Peyer's patch (tissue), 4 donors: ENCODE data around the gene FMNL2. TPM values are rescaled to one million over a fixed set of nuclear protein-coding genes. Genes with fewer than 3 reads are reported as not detected.

ENCODE experiments used
- DNase-seq, 3 donors: peaks; one replicate each; pipeline ENCODE4 v3.0.0-alpha.2; 2017 to 2019
- H3K27ac ChIP-seq, 4 donors: fragments of 200-600 bp; sonication (generic); one replicate each; pipeline ENCODE4 v1.5.1; 2016 to 2019
- H3K27me3 ChIP-seq, 2 donors: fragments of 200-600 bp; sonication (generic); one replicate each; pipeline ENCODE4 v1.5.1; 2019
- H3K36me3 ChIP-seq, 3 donors: fragments of 200-600 bp; sonication (generic); one replicate each; pipeline ENCODE4 v1.5.1; 2016 to 2019
- H3K4me1 ChIP-seq, 4 donors: fragments of 200-600 bp; sonication (generic); one replicate each; pipeline ENCODE4 v1.5.1; 2016 to 2019
- H3K4me3 ChIP-seq, 4 donors: fragments of 200-600 bp; sonication (generic); 1 replicate in 3 of 4; 2 replicates in 1 of 4; pipeline ENCODE4 v1.5.1; 2016 to 2019; ENCODE audit warnings: mild to moderate bottlenecking in 1 of 4
- H3K9me3 ChIP-seq, 4 donors: fragments of 200-600 bp; sonication (generic); one replicate each; pipeline ENCODE4 v1.5.1; 2016 to 2019; ENCODE audit warnings: mild to moderate bottlenecking in 1 of 4
- POLR2A ChIP-seq, 2 donors: fragments of 450-650 bp; IDR thresholded peaks; one replicate each; pipeline ENCODE4 v1.5.1; 2017; ENCODE audit warnings: antibody characterized with exemption in 2 of 2, mild to moderate bottlenecking in 2 of 2, moderate library complexity in 2 of 2
- total RNA-seq, 4 donors: library from RNA; depleted of rRNA; stranded (reverse); fragments of >200 nt; gene quantifications; one replicate each; pipeline ENCODE4 v1.1.0, GENCODE V29; 2016
- TF ChIP-seq, protein P1 (sequence below), 6 experiments: fragments of 450-650 bp in 4 of 6; fragments of 200-600 bp in 2 of 6; sonication (generic) in 1 of 6; IDR thresholded peaks; one replicate each; pipeline ENCODE4 v1.5.1; 2017 to 2019; ENCODE audit warnings: antibody characterized with exemption in 6 of 6, mild to moderate bottlenecking in 3 of 6, moderate library complexity in 1 of 6

FMNL2 gene
- total RNA-seq, 4 donors from 2014 or later, result 7.5 to 52.0 (median 17.1) TPM

DNA sequence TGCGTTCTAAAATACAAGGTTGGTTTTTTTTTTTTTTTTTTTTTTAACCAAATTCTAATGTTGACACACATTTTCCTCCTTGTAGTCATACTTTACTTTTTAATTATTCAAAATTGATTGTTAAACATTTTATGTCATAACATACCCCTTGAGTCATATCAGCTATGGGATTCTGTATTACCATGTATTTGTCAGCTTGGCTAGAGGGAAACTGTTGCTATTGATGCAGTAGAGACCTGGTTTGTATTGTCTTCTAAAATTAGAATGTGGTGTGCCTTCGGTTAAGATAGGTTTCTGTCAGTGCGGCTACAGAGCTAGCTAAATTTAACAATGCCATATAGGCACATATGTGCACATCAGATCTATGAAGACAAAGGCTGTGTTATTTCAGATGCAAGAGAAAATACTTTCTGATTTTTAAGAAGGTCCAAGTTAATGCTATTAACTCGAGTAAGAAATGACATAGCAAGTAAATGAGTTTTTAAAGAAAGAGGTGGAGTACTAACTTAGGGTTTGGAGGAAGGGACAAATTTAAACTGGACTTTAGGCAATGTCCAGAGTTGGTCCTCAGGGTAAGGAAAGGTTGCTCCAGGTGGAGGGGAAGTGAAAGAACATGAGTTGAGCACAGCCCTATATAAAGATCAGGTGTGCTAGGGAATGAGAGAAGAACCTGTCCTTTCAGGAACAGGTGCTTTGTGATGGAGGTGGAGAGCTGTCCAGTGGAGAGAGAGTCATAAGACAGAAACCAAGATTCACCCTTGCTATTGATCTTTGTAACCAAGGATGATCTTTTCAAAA, 230.0 kb downstream of the FMNL2 start:
- no peak for DNase-seq
- H3K27me3 ChIP-seq, result no peaks in the 10 kb centered on the region
- H3K9me3 ChIP-seq, result no peaks in the 10 kb centered on the region
- no peak overlapping the region for H3K27ac ChIP-seq
- no peaks in the 10 kb centered on the region for H3K36me3 ChIP-seq
- no peak overlapping the region for H3K4me3 ChIP-seq
- H3K4me1 ChIP-seq, result no peaks in the 10 kb centered on the region
- TF ChIP-seq, protein P1, sequence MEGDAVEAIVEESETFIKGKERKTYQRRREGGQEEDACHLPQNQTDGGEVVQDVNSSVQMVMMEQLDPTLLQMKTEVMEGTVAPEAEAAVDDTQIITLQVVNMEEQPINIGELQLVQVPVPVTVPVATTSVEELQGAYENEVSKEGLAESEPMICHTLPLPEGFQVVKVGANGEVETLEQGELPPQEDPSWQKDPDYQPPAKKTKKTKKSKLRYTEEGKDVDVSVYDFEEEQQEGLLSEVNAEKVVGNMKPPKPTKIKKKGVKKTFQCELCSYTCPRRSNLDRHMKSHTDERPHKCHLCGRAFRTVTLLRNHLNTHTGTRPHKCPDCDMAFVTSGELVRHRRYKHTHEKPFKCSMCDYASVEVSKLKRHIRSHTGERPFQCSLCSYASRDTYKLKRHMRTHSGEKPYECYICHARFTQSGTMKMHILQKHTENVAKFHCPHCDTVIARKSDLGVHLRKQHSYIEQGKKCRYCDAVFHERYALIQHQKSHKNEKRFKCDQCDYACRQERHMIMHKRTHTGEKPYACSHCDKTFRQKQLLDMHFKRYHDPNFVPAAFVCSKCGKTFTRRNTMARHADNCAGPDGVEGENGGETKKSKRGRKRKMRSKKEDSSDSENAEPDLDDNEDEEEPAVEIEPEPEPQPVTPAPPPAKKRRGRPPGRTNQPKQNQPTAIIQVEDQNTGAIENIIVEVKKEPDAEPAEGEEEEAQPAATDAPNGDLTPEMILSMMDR (IDR thresholded peaks at IDR 0.05), result no peak
- no peak for TF ChIP-seq POLR2A (IDR thresholded peaks at IDR 0.05)

DNA sequence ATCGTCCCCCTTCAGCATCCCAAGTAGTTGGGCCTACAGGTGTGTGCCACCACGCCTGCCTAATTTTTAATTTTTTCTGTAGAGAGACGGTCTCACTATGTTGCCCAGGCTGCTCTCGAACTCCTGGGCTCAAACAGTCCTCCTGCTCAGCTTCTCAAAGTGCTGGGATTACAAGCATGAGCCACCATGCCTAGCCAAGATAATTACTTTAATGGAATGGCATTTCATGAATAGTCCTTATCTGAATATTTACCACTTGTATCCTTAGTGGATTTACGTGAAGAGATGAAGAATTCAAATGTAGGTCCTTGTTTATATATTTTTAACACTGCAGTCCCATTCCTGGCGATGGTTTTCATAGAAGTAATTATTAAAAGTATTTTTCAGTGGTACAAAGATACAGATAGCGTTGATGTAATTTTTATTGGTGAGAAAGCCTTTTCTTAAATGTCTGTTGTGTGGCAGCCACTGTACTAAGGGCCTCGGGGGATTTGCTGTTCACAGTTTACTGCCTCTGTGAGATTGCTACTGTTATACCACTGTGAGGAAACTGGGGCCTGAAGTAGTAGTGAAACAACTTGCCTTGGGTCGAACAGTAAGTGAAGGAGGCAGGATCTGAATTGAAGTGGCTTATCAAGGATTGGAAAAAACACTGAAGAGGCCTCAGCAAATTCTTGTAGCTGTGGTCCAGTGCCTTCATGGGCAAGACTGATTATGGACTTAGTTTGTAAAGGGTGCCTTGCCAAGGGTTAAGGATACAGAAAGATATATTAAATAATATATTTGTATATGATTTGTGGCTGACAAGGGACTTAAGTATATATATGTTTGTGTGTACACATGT, 231.1 kb downstream of the FMNL2 start:
- no peaks in the 10 kb centered on the region for H3K27me3 ChIP-seq
- DNase-seq, result no peak
- H3K36me3 ChIP-seq, result no peaks in the 10 kb centered on the region
- TF ChIP-seq, protein P1 (IDR thresholded peaks at IDR 0.05), result no peak
- TF ChIP-seq POLR2A (IDR thresholded peaks at IDR 0.05), result no peak
- no peak overlapping the region for H3K27ac ChIP-seq
- no peak overlapping the region for H3K4me3 ChIP-seq
- H3K9me3 ChIP-seq, result no peaks in the 10 kb centered on the region
- no peaks in the 10 kb centered on the region for H3K4me1 ChIP-seq

DNA sequence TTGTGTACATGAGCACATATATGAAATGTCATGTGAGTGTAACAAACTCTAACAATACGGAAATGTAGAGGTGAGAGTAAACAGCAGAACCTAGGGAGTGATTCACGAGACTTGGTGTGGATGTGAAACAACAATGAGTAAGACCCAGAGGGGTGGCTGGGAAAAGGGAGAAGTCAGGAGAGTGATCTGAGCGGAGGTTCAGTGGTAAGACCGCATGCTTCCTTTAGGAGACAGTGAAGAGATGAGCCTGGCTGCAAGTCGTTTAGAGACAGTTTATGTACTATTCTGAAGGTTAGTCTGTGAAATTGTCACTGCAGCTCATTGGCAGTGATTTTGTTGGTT, 231.7 kb downstream of the FMNL2 start:
- Histone ChIP-seq H3K36me3 (no peaks in the 10 kb centered on the region), H3K4me3 (no peak overlapping the region), H3K4me1 (no peaks in the 10 kb centered on the region), H3K27me3 (no peaks in the 10 kb centered on the region), H3K9me3 (no peaks in the 10 kb centered on the region), H3K27ac (no peak overlapping the region)
- TF ChIP-seq, protein P1 (IDR thresholded peaks at IDR 0.05), result no peak
- no peak for TF ChIP-seq POLR2A (IDR thresholded peaks at IDR 0.05)
- no peak for DNase-seq

DNA sequence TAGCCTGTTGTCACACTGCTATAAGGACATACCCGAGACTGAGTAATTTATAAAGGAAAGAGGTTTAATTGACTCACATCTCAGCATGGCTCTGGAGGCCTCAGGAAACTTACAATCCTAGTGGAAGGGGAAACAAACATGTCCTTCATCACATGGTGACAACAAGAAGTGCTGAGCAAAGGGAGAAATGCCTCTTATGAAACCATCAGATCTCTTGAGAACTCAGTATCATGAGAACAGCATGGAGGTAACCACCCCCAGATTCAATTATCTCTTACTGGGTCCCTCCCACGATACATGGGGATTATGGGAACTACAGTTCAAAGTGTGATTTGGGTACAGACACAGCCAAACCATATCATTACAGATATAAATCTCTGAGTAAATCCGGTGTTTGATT, 233.6 kb downstream of the FMNL2 start:
- H3K27me3 ChIP-seq, result no peaks in the 10 kb centered on the region
- DNase-seq, result no peak

DNA sequence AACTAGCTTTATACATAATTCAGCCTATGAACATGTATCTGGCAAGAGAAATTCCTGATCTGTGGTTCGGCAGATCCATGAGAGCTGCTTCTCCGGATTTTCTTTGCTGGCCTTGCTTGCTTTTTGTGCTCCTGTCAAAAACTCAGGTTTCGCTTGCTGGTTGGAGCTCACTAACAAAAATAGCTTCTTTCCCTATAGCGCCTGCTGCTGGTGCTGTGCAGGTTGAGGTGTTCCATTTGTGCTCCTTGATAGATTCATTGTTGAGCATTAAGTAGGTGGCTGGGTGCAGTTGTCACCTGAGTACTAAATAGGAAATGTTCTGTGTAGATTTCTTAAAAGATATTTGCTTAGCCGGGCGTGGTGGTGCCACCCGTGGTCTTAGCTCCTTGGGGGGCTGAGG, 234.2 kb downstream of the FMNL2 start:
- TF ChIP-seq POLR2A (IDR thresholded peaks at IDR 0.05), result no peak
- TF ChIP-seq, protein P1 (IDR thresholded peaks at IDR 0.05), result no peak
- no peak overlapping the region for H3K27ac ChIP-seq
- DNase-seq, result no peak
- H3K36me3 ChIP-seq, result no peaks in the 10 kb centered on the region
- H3K27me3 ChIP-seq, result no peaks in the 10 kb centered on the region
- H3K9me3 ChIP-seq, result no peaks in the 10 kb centered on the region
- no peaks in the 10 kb centered on the region for H3K4me1 ChIP-seq
- H3K4me3 ChIP-seq, result no peak overlapping the region

More for the DNA sequence above, 233.6 kb downstream of the FMNL2 start:
- Histone ChIP-seq H3K27ac (no peak overlapping the region), H3K4me3 (no peak overlapping the region), H3K9me3 (no peaks in the 10 kb centered on the region), H3K4me1 (no peaks in the 10 kb centered on the region), H3K36me3 (no peaks in the 10 kb centered on the region)
- no peak for TF ChIP-seq POLR2A (IDR thresholded peaks at IDR 0.05)
- TF ChIP-seq, protein P1 (IDR thresholded peaks at IDR 0.05), result no peak
